Measurements from ENCODE around the gene ANP32A.

ANP32A gene

DNA sequence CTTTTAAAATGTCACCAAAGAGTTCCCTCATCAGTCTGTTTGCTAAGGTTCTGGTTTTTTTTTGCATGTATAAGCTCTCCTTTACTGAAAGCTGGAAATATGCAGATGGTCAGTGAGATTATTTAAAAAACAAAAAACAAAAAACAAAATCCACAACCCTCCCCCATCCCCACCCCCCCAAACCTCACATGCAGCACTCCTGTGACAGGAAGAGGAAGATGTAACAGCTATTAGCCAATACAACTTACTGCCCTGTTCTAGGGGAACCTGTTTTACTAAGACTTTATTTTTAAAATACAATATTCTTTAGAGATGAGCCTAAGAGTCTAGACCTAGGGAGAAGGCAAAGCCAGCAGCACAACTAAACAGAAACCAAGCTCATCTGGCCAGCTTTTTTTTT, 39.5 kb downstream of the ANP32A start:
- TF ChIP-seq, protein P1, sequence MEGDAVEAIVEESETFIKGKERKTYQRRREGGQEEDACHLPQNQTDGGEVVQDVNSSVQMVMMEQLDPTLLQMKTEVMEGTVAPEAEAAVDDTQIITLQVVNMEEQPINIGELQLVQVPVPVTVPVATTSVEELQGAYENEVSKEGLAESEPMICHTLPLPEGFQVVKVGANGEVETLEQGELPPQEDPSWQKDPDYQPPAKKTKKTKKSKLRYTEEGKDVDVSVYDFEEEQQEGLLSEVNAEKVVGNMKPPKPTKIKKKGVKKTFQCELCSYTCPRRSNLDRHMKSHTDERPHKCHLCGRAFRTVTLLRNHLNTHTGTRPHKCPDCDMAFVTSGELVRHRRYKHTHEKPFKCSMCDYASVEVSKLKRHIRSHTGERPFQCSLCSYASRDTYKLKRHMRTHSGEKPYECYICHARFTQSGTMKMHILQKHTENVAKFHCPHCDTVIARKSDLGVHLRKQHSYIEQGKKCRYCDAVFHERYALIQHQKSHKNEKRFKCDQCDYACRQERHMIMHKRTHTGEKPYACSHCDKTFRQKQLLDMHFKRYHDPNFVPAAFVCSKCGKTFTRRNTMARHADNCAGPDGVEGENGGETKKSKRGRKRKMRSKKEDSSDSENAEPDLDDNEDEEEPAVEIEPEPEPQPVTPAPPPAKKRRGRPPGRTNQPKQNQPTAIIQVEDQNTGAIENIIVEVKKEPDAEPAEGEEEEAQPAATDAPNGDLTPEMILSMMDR (conservative IDR thresholded peaks at IDR 0.05; ENCODE audit: control insufficient read depth, insufficient read depth, low read depth, low read length), result no peak
- H3K4me3 ChIP-seq (ENCODE audit: control insufficient read depth, low read depth, low read length), result no peak overlapping the region
- DNase-seq (ENCODE audit: low read depth), result no peak

DNA sequence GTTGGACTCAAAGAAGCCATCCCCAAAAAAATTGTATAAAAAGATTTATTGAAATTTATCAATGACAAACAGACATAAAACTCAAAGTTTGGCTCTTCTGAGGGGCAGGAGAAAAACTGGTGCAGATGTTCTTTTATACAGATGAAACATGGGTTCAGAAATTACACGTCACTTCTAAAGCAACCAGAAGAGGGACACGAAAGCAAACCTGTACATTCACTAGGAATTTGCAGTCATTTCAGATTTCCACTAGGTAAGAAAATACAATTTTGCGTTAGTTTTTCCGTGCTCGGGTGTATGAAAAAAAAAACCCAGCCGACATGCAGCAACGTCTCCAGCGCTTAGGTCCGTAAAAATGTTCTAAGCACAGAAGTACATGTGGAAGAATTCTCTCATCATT, 41.8 kb downstream of the ANP32A start:
- TF ChIP-seq, protein P1 (conservative IDR thresholded peaks at IDR 0.05; ENCODE audit: control insufficient read depth, insufficient read depth, low read depth, low read length), result no peak
- DNase-seq (ENCODE audit: low read depth), result no peak
- H3K4me3 ChIP-seq (ENCODE audit: control insufficient read depth, low read depth, low read length), result no peak overlapping the region

DNA sequence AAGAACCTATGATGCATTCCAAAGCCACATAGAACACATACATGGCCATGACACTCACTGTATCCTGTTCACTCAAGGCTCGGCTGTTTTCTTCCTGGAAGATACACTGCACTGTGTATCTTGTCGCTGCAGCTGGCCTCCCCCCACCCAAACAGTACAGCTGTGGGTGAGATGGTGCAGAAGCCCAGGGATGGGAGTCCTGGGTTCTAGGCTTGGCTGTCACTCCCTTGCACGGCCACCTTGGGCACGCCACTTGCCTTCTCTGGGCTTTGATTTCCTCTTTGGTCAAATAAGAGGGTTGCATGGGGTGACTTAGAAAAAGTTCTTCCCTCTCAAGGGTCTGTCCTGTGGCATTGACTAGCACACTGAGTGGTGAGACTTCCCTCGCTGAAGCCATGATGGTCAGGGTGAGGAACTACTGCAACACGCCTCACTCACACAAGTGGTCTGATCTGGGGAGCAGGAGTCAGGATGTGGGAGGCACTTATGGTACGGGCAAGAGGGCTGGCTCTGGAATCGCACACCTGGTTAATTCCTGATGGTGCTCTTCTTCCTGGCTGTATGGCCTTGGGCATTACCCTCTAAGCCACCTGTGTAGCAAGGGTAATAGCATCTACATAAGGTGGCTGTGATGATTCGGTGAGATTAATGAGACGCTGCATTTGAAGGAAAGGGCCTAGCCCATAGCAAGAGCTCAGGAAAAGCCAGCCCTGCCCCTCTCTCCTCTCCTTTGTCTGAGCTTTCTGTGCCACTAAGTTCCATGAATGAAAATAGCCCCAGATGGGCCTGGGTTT, 44.0 kb downstream of the ANP32A start:
- TF ChIP-seq, protein P1 (conservative IDR thresholded peaks at IDR 0.05; ENCODE audit: control insufficient read depth, insufficient read depth, low read depth, low read length), result no peak
- H3K4me3 ChIP-seq (ENCODE audit: control insufficient read depth, low read depth, low read length), result no peak overlapping the region
- DNase-seq (ENCODE audit: low read depth), result no peak

DNA sequence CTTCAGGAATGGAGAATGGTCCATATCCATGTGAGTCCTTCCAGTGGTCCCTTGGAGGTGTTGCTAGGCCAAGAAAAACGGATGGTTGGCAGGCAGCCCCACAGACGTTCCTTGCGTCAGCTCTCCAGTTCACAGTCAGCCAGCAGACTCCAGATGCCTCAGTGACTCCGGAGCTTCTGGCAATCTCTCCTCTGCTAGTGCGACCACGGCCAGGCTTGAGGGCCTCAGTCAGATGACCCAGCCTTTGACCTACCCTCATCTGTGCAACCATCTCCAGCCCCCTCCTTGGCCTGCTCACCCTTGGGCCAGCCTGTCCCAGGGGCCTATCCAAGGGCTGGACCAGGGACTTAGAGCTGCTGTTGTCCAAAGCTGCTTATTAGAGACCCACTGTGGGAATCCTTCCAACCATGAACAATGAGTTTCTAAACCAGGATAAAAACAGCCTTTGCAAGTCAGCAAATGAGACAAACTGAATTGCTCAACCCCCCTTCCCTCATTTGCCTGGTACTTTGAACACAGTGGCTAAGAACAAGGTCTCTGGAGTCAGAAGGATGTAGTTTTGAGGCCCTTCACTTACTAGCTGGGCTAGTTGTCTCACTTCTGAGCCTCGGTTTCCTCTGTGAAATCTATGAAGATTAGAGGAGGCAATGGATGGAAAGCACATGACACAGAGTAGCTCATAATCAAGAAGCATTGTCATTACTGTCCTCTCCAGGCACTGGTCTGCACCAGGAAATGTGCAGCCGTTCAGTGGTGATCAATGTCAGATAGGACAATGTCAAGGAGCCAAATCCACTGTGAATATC, 44.8 kb downstream of the ANP32A start:
- TF ChIP-seq, protein P1 (conservative IDR thresholded peaks at IDR 0.05; ENCODE audit: control insufficient read depth, insufficient read depth, low read depth, low read length), result no peak
- no peak overlapping the region for H3K4me3 ChIP-seq (ENCODE audit: control insufficient read depth, low read depth, low read length)
- DNase-seq (ENCODE audit: low read depth), result peak; percentile 67

DNA sequence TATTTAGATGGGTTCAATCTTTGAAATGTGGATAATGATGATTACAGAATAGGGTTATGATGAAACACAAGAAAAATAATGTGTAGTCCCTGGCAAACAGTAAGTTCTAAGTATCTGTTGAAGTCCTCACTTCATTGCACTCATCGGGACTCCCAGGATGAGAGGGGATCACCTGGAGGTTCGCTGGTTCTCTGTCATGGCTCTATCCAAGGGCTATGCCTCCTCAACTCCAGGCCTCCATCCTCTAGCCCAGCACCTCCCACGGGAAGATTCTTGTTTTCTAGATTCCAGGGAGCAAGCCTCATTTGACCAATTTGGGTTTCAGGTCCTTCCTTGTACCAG, 45.5 kb downstream of the ANP32A start:
- DNase-seq (ENCODE audit: low read depth), result no peak
- TF ChIP-seq, protein P1 (conservative IDR thresholded peaks at IDR 0.05; ENCODE audit: control insufficient read depth, insufficient read depth, low read depth, low read length), result no peak

DNA sequence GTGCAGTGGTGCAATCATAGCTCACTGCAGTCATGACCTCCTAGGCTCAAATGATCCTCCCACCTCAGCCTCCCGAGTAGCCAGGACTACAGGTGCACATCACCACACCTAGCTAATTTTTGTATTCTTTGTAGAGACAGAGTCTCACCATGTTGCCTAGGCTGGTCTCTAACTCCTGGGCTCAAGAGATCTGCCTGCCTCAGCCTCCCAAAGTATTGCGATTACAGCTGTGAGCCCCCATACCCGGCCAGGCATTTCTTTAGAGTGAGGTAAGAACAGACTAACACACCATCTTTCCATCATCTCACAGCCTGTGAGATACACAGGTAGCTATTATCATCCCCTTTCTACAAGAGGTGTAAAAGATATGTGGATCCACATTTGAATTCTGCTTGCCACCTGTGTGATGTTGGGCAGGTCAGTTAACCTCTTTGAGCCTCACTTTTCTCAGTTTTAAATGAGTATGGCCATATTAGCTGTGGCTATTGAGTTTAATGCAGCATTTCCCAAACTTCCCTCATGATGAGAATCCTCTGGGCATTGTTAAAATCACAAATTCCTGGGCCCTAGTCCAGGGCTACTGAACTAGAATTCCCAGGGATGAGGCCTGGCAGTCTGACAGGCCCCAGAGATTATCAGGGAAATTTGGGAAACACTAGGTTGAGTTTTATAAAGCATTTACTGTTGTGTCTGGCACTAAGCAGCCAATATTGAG, 46.0 kb downstream of the ANP32A start:
- DNase-seq (ENCODE audit: low read depth), result no peak
- TF ChIP-seq, protein P1 (conservative IDR thresholded peaks at IDR 0.05; ENCODE audit: control insufficient read depth, insufficient read depth, low read depth, low read length), result no peak
- H3K4me3 ChIP-seq (ENCODE audit: control insufficient read depth, low read depth, low read length), result no peak overlapping the region

More for the DNA sequence above, 45.5 kb downstream of the ANP32A start:
- no peak overlapping the region for H3K4me3 ChIP-seq (ENCODE audit: control insufficient read depth, low read depth, low read length)

All from fibroblast of mammary gland (primary cell).